GM23338 (cell line): ENCODE results near the gene ACOT8. TPM values are rescaled to one million over a fixed set of nuclear protein-coding genes. Genes with fewer than 3 reads are reported as not detected.

Experiments used
- ATAC-seq: fragments of 200-7000 bp; cut with Tn5 transposase; 3 replicates; pipeline ENCODE4 v1.9.1; 2020
- DNase-seq: peaks from one replicate; pipeline ENCODE4 v3.0.0-alpha.2; 2015; ENCODE audit warnings: low spot score
- H2AFZ ChIP-seq: fragments of 200-600 bp; sonication (generic); 2 replicates; pipeline ENCODE4 v1.8.0; 2016; ENCODE audit warnings: antibody characterized with exemption, mild to moderate bottlenecking, moderate library complexity
- H3F3A ChIP-seq: fragments of 200-600 bp; sonication (generic); replicated peaks from 2 replicates; pipeline ENCODE4 v1.8.0; 2017; ENCODE audit warnings: antibody characterized with exemption, mixed run types, low read depth
- H3K27ac ChIP-seq: fragments of 200-600 bp; sonication (generic); 2 replicates; pipeline ENCODE4 v1.6.1; 2016; ENCODE audit warnings: low read depth
- H3K27me3 ChIP-seq: fragments of 200-600 bp; sonication (generic); 2 replicates; pipeline ENCODE4 v1.8.0; 2016; ENCODE audit warnings: mild to moderate bottlenecking, mixed run types, moderate library complexity; ENCODE audit not compliant: insufficient read depth
- H3K36me3 ChIP-seq: fragments of 200-600 bp; sonication (generic); 2 replicates; pipeline ENCODE4 v1.8.0; 2016; ENCODE audit warnings: mild to moderate bottlenecking; ENCODE audit not compliant: insufficient read depth
- H3K4me1 ChIP-seq: fragments of 200-600 bp; sonication (generic); 2 replicates; pipeline ENCODE4 v1.8.0; 2016; ENCODE audit warnings: mild to moderate bottlenecking, moderate library complexity; ENCODE audit not compliant: insufficient read depth
- H3K4me2 ChIP-seq: fragments of 200-600 bp; sonication (generic); 2 replicates; pipeline ENCODE4 v1.7.1; 2017; ENCODE audit warnings: mixed run types
- H3K4me3 ChIP-seq: fragments of 200-600 bp; sonication (generic); 2 replicates; pipeline ENCODE4 v1.6.1; 2016; ENCODE audit warnings: mixed run types
- H3K79me2 ChIP-seq: fragments of 200-600 bp; sonication (generic); replicated peaks from 2 replicates; pipeline ENCODE4 v1.8.0; 2017; ENCODE audit warnings: mild to moderate bottlenecking; ENCODE audit not compliant: insufficient read depth
- H3K9me2 ChIP-seq: fragments of 200-600 bp; sonication (generic); 2 replicates; pipeline ENCODE4 v1.8.0; 2017; ENCODE audit not compliant: insufficient read depth
- H4K20me1 ChIP-seq: fragments of 200-600 bp; sonication (generic); replicated peaks from 2 replicates; pipeline ENCODE4 v1.8.0; 2017; ENCODE audit warnings: mild to moderate bottlenecking; ENCODE audit not compliant: insufficient read depth
- H3K27ac Mint-ChIP-seq: 2 replicates; pipeline ENCODE4 v1.8.0; 2020; ENCODE audit warnings: inconsistent platforms, mild to moderate bottlenecking, moderate library complexity, mixed read lengths
- H3K27me3 Mint-ChIP-seq: 3 replicates; pipeline ENCODE4 v1.8.0; 2022; ENCODE audit warnings: low read depth, mild to moderate bottlenecking, moderate library complexity, mixed read lengths, inconsistent platforms; ENCODE audit not compliant: insufficient read depth, poor library complexity
- H3K36me3 Mint-ChIP-seq: 3 replicates; pipeline ENCODE4 v1.8.0; 2021; ENCODE audit warnings: low read depth, mild to moderate bottlenecking, inconsistent platforms, moderate library complexity, mixed read lengths
- H3K4me1 Mint-ChIP-seq: 3 replicates; pipeline ENCODE4 v1.8.0; 2020; ENCODE audit warnings: mild to moderate bottlenecking, inconsistent platforms, mixed read lengths
- H3K4me3 Mint-ChIP-seq: 3 replicates; pipeline ENCODE4 v1.8.0; 2021; ENCODE audit warnings: moderate library complexity, mild to moderate bottlenecking, inconsistent platforms, mixed read lengths
- H3K9me3 Mint-ChIP-seq: 3 replicates; pipeline ENCODE4 v1.8.0; 2020; ENCODE audit warnings: moderate library complexity, mild to moderate bottlenecking, inconsistent platforms, mixed read lengths
- CREB1 ChIP-seq: fragments of 250-450 bp; sonication (Bioruptor Pico); IDR thresholded peaks from 2 replicates; pipeline ENCODE4 v1.5.0; 2020; ENCODE audit warnings: low read depth, mild to moderate bottlenecking, moderate library complexity
- CTCF ChIP-seq, 2 experiments: fragments of 200-600 bp in 1 of 2; sonication (generic) in 1 of 2; conservative IDR thresholded peaks; 2 replicates each; pipeline versions ENCODE4 v1.5.1 to v1.6.1; 2016 to 2017; ENCODE audit warnings: antibody characterized with exemption in 2 of 2, low read depth in 2 of 2, mild to moderate bottlenecking in 2 of 2, moderate library complexity in 1 of 2
- ETS1 ChIP-seq: IDR thresholded peaks from 2 replicates; pipeline ENCODE4 v1.6.1; 2016; ENCODE audit warnings: antibody characterized with exemption
- EZH2 ChIP-seq: fragments of 200-600 bp; sonication (generic); IDR thresholded peaks from one replicate; pipeline ENCODE4 v1.8.0; 2017; ENCODE audit warnings: antibody characterized with exemption, mild to moderate bottlenecking, low read depth; ENCODE audit not compliant: unreplicated experiment
- EZH2phosphoT487 ChIP-seq: fragments of 200-600 bp; sonication (generic); IDR thresholded peaks from one replicate; pipeline ENCODE4 v1.8.1; 2018; ENCODE audit warnings: antibody characterized with exemption; ENCODE audit not compliant: unreplicated experiment
- JUNB ChIP-seq: IDR thresholded peaks from one replicate; pipeline ENCODE4 v1.6.1; 2016; ENCODE audit warnings: antibody characterized with exemption; ENCODE audit not compliant: unreplicated experiment
- NANOG ChIP-seq: IDR thresholded peaks from 2 replicates; pipeline ENCODE4 v1.6.1; 2016; ENCODE audit warnings: antibody characterized with exemption, borderline replicate concordance
- POLR2AphosphoS5 ChIP-seq: IDR thresholded peaks from 2 replicates; pipeline ENCODE4 v1.6.1; 2016; ENCODE audit warnings: antibody characterized with exemption, low read depth
- REST ChIP-seq: IDR thresholded peaks from one replicate; pipeline ENCODE4 v1.6.1; 2018; ENCODE audit warnings: antibody characterized with exemption; ENCODE audit not compliant: unreplicated experiment
- STAT1 ChIP-seq: IDR thresholded peaks from one replicate; pipeline ENCODE4 v1.6.1; 2016; ENCODE audit warnings: antibody characterized with exemption; ENCODE audit not compliant: unreplicated experiment
- ZNF114 ChIP-seq: fragments of 250-450 bp; sonication (Bioruptor Pico); IDR thresholded peaks from 2 replicates; pipeline ENCODE4 v1.5.0; 2020; ENCODE audit warnings: mild to moderate bottlenecking, moderate library complexity
- ZNF331 ChIP-seq: fragments of 250-450 bp; sonication (Bioruptor Pico); IDR thresholded peaks from 2 replicates; pipeline ENCODE4 v1.5.0; 2020; ENCODE audit warnings: low read depth, mild to moderate bottlenecking, moderate library complexity
- ZNF462 ChIP-seq: fragments of 250-450 bp; sonication (Bioruptor Pico); IDR thresholded peaks from 2 replicates; pipeline ENCODE4 v1.5.0; 2020; ENCODE audit warnings: mild to moderate bottlenecking, moderate library complexity
- polyA plus RNA-seq: library from polyadenylated mRNA; unstranded; fragments of >200 nt; fragmentation: Nextera tagmentation; extraction: Ambion mirVana; gene quantifications from 2 replicates; pipeline ENCODE4 v1.2.1, GENCODE V29; 2016
- total RNA-seq: library from RNA; depleted of rRNA; stranded (reverse); fragments of >200 nt; shearing (Covaris generic); gene quantifications from 2 replicates; pipeline ENCODE4 v1.2.3, GENCODE V29; 2014

ACOT8 gene
- total and polyA plus RNA-seq, 2 experiments from 2014 or later: 42.0 to 75.2 TPM

GRCh38 chr20:45845452-45845851 lies 11.7 kb downstream of the ACOT8 start:
- H3K4me1 Mint-ChIP-seq: no peaks in the 10 kb centered on the region
- no peak overlapping the region for H3K4me3 ChIP-seq
- no peak overlapping the region for H3K4me3 Mint-ChIP-seq
- no peak overlapping the region for H3K27ac ChIP-seq
- H3K4me2 ChIP-seq: no peak overlapping the region
- H3K27me3 ChIP-seq: no peaks in the 10 kb centered on the region
- peaks cover 29% of the 10 kb centered on the region for H3K36me3 Mint-ChIP-seq
- ATAC-seq (peak; percentile 37), DNase-seq (no peak)
- no peaks in the 10 kb centered on the region for H3K4me1 ChIP-seq
- H2AFZ ChIP-seq: no peak overlapping the region
- no peaks in the 10 kb centered on the region for H4K20me1 ChIP-seq
- H3K79me2 ChIP-seq: no peaks in the 10 kb centered on the region
- 0 out of 2 replicates have a peak overlapping the region, but pooled peaks have one; percentile 40 for H3K27ac Mint-ChIP-seq
- peaks cover 10% of the 10 kb centered on the region for H3K27me3 Mint-ChIP-seq
- no peaks in the 10 kb centered on the region for H3K9me2 ChIP-seq
- peaks cover 16% of the 10 kb centered on the region; the same call in 1 of the 2 replicates for H3K36me3 ChIP-seq
- TF ChIP-seq ZNF114 (CRISPR knock-in tag): no peak
- no peak for TF ChIP-seq REST
- no peak for TF ChIP-seq ZNF331
- TF ChIP-seq EZH2phosphoT487: no peak
- no peak for TF ChIP-seq STAT1
- TF ChIP-seq POLR2AphosphoS5: no peak
- no peak for TF ChIP-seq ZNF462 (CRISPR knock-in tag)
- no peak for TF ChIP-seq EZH2
- TF ChIP-seq ETS1: no peak
- no peak for TF ChIP-seq NANOG
- no peak for TF ChIP-seq JUNB
- no peak for TF ChIP-seq CREB1 (CRISPR knock-in tag)
- no peak for TF ChIP-seq CTCF (conservative IDR thresholded peaks at IDR 0.05; ENCODE audit: low read depth in 2 of 2)
- peaks cover 12% of the 10 kb centered on the region; the same call in 1 of the 2 replicates for H3F3A ChIP-seq
- H3K9me3 Mint-ChIP-seq: no peaks in the 10 kb centered on the region
